Osteoblast (primary cell): Measurements from ENCODE around the gene SLC7A1. TPM values are rescaled to one million over a fixed set of nuclear protein-coding genes. Genes with fewer than 3 reads are reported as not detected.

Source experiments
- DNase-seq: peaks from one replicate; pipeline ENCODE4 v3.0.0; 2011; ENCODE audit warnings: low spot score, mixed read lengths; ENCODE audit not compliant: insufficient read length; ENCODE audit errors: missing footprints
- H2AFZ ChIP-seq: 2 replicates; pipeline ENCODE4 v1.6.0; 2011; ENCODE audit warnings: mild to moderate bottlenecking, low read length
- H3K27ac ChIP-seq: 2 replicates; pipeline ENCODE4 v1.5.1; 2011; ENCODE audit warnings: mild to moderate bottlenecking, low read depth, low read length, moderate library complexity
- H3K27me3 ChIP-seq: 2 replicates; pipeline ENCODE4 v1.6.0; 2012; ENCODE audit warnings: mild to moderate bottlenecking, control low read depth, inconsistent platforms, low read length, moderate library complexity; ENCODE audit not compliant: insufficient read depth
- H3K36me3 ChIP-seq: 2 replicates; pipeline ENCODE4 v1.5.1; 2011; ENCODE audit warnings: mild to moderate bottlenecking, low read length, control low read depth, moderate library complexity; ENCODE audit not compliant: insufficient read depth
- H3K4me1 ChIP-seq: 2 replicates; pipeline ENCODE4 v1.5.1; 2011; ENCODE audit warnings: mild to moderate bottlenecking, low read length, control low read depth, moderate library complexity; ENCODE audit not compliant: insufficient read depth
- H3K4me2 ChIP-seq: 2 replicates; pipeline ENCODE4 v1.6.0; 2011; ENCODE audit warnings: mild to moderate bottlenecking, low read length; ENCODE audit not compliant: insufficient read depth
- H3K4me3 ChIP-seq: fragments of 200-600 bp; sonication (generic); 3 replicates; pipeline ENCODE4 v1.5.1; 2012; ENCODE audit warnings: mild to moderate bottlenecking, low read length, inconsistent platforms; ENCODE audit not compliant: insufficient read depth
- H3K79me2 ChIP-seq: 2 replicates; pipeline ENCODE4 v1.6.0; 2012; ENCODE audit warnings: mild to moderate bottlenecking, low read length, control low read depth, inconsistent platforms; ENCODE audit not compliant: insufficient read depth
- H3K9me3 ChIP-seq: 2 replicates; pipeline ENCODE4 v1.5.1; 2011; ENCODE audit warnings: low read depth, low read length, control low read depth
- H4K20me1 ChIP-seq: 2 replicates; pipeline ENCODE4 v1.6.0; 2012; ENCODE audit warnings: mild to moderate bottlenecking, low read length, control low read depth; ENCODE audit not compliant: insufficient read depth
- total RNA-seq: library from RNA; depleted of rRNA; stranded (reverse); fragments of >200 nt; gene quantifications from 2 replicates; pipeline ENCODE4 v1.2.3, GENCODE V29; 2012
- TF ChIP-seq, protein P1 (sequence below): IDR thresholded peaks from 2 replicates; pipeline ENCODE4 v1.5.1; 2011; ENCODE audit warnings: mild to moderate bottlenecking, low read depth, low read length, moderate library complexity; ENCODE audit errors: extremely low read depth

Gene SLC7A1
- total RNA-seq, 1 donor: 25.7 TPM

DNA sequence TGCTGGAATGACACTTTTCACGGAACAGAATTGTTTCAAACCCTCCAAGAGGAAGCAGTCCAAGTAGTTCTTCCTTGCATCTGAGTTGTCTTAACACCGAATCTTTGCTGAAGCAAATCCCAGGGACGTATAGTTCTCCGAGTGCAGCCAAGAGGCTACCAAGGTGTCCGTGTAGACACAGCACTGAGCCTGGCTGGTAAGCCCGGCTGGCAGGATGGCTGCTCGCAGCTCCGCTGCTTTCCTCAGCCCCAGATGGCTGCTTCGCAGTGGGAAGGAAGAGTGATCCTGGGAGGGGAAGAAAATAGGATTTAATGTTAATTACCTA lies 105.0 kb downstream of the SLC7A1 start:
- H3K27ac ChIP-seq: no peak overlapping the region
- TF ChIP-seq, protein P1, sequence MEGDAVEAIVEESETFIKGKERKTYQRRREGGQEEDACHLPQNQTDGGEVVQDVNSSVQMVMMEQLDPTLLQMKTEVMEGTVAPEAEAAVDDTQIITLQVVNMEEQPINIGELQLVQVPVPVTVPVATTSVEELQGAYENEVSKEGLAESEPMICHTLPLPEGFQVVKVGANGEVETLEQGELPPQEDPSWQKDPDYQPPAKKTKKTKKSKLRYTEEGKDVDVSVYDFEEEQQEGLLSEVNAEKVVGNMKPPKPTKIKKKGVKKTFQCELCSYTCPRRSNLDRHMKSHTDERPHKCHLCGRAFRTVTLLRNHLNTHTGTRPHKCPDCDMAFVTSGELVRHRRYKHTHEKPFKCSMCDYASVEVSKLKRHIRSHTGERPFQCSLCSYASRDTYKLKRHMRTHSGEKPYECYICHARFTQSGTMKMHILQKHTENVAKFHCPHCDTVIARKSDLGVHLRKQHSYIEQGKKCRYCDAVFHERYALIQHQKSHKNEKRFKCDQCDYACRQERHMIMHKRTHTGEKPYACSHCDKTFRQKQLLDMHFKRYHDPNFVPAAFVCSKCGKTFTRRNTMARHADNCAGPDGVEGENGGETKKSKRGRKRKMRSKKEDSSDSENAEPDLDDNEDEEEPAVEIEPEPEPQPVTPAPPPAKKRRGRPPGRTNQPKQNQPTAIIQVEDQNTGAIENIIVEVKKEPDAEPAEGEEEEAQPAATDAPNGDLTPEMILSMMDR: no peak
- no peak overlapping the region for H3K4me3 ChIP-seq
- no peak for DNase-seq
- no peaks in the 10 kb centered on the region for H4K20me1 ChIP-seq
- H3K4me1 ChIP-seq: no peaks in the 10 kb centered on the region
- peaks cover 52% of the 10 kb centered on the region for H3K27me3 ChIP-seq
- H3K4me2 ChIP-seq: no peak overlapping the region
- no peaks in the 10 kb centered on the region for H3K9me3 ChIP-seq
- H3K36me3 ChIP-seq: no peaks in the 10 kb centered on the region
- no peak overlapping the region for H2AFZ ChIP-seq
- H3K79me2 ChIP-seq: no peaks in the 10 kb centered on the region

DNA sequence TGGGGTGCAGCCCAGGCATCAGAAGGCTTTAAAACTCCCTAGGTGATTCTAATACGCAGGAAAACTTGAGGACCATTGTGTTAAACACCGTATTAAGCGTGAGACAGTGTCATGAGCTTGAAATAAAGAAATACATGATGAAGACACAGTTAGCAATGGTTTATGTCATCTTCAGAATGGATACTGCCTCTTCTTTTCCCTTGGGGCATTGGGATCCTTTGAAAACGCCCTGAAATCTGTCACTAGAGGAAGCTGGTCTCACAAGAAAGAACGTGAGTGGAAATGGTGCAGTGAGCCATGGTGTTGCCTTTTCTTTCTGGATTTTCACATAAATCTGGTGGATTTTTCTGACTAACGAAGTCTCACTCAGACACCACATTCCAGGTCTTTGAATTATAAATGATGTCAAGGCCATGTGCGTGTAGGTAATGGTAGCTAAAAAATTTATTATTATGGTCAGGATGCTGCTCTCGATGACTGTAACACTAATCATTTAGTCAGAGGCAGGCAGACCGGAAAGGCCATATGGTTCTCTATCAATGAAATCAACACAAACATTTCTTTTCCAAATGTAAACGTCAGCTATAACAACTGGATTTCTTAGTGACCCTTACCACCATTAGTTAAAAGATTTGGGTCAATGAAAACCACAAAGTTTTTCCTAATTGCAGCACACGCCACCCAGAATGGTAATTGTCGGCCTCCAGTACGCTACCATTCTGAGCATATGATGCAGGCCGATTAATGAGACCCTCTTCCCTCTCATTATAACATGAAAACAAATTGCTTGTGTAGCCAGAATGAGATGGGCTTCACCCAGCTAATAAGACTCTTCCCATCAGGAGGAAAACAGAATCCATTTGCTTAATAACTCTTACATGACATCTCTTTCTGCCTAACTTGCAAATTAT lies 105.6 kb downstream of the SLC7A1 start:
- Histone ChIP-seq H3K36me3 (no peaks in the 10 kb centered on the region), H3K9me3 (no peaks in the 10 kb centered on the region), H3K4me1 (no peaks in the 10 kb centered on the region), H3K79me2 (no peaks in the 10 kb centered on the region), H4K20me1 (no peaks in the 10 kb centered on the region), H3K4me3 (no peak overlapping the region), H3K4me2 (no peak overlapping the region), H3K27me3 (peaks cover 55% of the 10 kb centered on the region), H3K27ac (no peak overlapping the region), H2AFZ (no peak overlapping the region)
- no peak for DNase-seq
- TF ChIP-seq, protein P1: no peak

DNA sequence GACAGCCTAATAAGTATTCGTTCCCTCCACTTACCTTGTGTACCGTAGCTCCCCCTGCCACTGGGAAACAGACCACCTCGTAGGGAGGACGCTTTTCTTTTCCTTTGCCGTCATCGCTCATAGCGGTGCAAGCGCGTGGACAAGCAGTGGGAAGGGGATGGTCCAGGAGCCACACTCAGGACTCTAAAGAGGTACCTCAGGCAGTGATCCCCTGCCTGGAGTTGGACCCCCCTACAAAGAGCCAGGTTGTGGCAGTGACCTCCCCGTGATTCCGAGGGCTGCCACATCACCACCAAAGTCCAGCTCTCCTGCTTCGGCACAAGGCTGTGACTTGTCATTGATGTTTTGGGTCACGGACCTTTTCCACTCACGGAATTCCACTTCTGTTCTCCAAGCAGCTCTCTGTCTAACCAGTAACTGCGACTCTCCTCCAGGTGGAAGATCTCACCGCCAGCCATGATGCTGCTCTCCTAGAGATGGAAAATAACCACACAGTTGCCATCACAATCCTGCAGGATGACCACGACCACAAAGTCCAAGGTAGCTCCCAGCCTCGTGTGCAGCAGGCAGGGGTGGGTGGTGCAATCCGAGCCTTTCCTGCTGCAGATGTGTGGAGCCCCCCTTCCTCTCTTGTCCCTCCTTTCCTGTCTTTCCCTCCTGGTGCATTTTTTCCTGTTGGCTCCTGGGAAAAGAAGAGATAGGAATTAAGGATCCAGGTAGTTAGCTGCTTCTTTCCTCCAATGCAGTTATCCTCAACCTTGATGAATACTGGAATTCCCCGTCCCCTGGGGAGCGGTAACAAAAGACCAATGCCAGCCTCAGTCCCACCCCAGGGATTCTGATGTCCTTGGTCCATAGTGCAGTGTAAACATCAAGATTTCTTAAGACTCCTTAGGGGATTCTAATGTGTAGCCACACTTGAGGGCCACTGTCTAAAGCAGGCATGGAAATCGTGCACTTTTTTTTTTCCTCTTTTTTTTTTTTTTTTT lies 107.7 kb downstream of the SLC7A1 start:
- DNase-seq: peak; percentile 79
- H3K27ac ChIP-seq: no peak overlapping the region
- no peaks in the 10 kb centered on the region for H3K9me3 ChIP-seq
- no peak overlapping the region for H3K4me2 ChIP-seq
- no peaks in the 10 kb centered on the region for H3K4me1 ChIP-seq
- TF ChIP-seq, protein P1: no peak
- no peaks in the 10 kb centered on the region for H4K20me1 ChIP-seq
- H2AFZ ChIP-seq: no peak overlapping the region
- H3K36me3 ChIP-seq: no peaks in the 10 kb centered on the region
- H3K27me3 ChIP-seq: peaks cover 45% of the 10 kb centered on the region
- no peak overlapping the region for H3K4me3 ChIP-seq
- no peaks in the 10 kb centered on the region for H3K79me2 ChIP-seq

DNA sequence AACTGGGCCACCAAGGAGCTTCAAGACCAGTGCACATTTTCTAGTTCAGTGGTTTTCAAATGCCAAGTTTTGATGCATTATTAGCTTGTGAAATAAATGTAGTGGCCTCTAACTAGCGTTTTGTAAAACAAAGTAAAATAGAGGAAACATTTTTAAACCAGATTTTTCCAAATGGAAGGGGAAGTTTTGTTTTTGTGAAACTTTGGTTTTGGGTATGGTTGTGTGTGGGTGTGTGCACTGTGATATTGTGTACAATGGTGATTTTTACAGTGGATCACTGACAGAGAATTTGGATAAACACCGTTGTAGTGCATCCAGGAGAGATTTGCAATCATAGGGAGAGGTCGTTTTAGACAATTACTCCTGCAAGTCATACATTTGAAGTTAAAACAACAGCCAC lies 108.9 kb downstream of the SLC7A1 start:
- Histone ChIP-seq H3K27me3 (peaks cover 52% of the 10 kb centered on the region), H3K4me2 (no peak overlapping the region), H3K27ac (no peak overlapping the region), H4K20me1 (no peaks in the 10 kb centered on the region), H3K4me1 (no peaks in the 10 kb centered on the region), H2AFZ (no peak overlapping the region), H3K79me2 (no peaks in the 10 kb centered on the region), H3K4me3 (no peak overlapping the region), H3K9me3 (no peaks in the 10 kb centered on the region), H3K36me3 (no peaks in the 10 kb centered on the region)
- TF ChIP-seq, protein P1: no peak
- no peak for DNase-seq
